Osteocyte (in vitro differentiated cells): ENCODE measurements around the gene PLK1. TPM values are rescaled to one million over a fixed set of nuclear protein-coding genes. Genes with fewer than 3 reads are reported as not detected.

Experiments
- DNase-seq: peaks from one replicate; pipeline ENCODE4 v3.0.0; 2021; ENCODE audit warnings: mixed read lengths; ENCODE audit not compliant: unreplicated experiment; ENCODE audit errors: extremely low spot score
- H3K27ac Mint-ChIP-seq: one replicate; pipeline ENCODE4 v1.8.0; 2021; ENCODE audit warnings: mild to moderate bottlenecking, mixed read lengths; ENCODE audit not compliant: unreplicated experiment
- H3K27me3 Mint-ChIP-seq: one replicate; pipeline ENCODE4 v1.8.0; 2021; ENCODE audit warnings: mixed read lengths; ENCODE audit not compliant: unreplicated experiment
- H3K36me3 Mint-ChIP-seq: one replicate; pipeline ENCODE4 v1.8.0; 2021; ENCODE audit warnings: mixed read lengths; ENCODE audit not compliant: unreplicated experiment
- H3K4me1 Mint-ChIP-seq: one replicate; pipeline ENCODE4 v1.8.0; 2021; ENCODE audit warnings: mixed read lengths; ENCODE audit not compliant: unreplicated experiment
- H3K4me3 Mint-ChIP-seq: one replicate; pipeline ENCODE4 v1.8.0; 2021; ENCODE audit warnings: mild to moderate bottlenecking, moderate library complexity, mixed read lengths; ENCODE audit not compliant: unreplicated experiment
- H3K9me3 Mint-ChIP-seq: one replicate; pipeline ENCODE4 v1.8.0; 2021; ENCODE audit warnings: mixed read lengths; ENCODE audit not compliant: unreplicated experiment
- CTCF ChIP-seq: fragments of 200-600 bp; sonication (generic); IDR thresholded peaks from 2 replicates; pipeline ENCODE4 v1.5.0; 2021; ENCODE audit warnings: antibody characterized with exemption, mild to moderate bottlenecking, moderate library complexity
- total RNA-seq: library from RNA; stranded (reverse); gene quantifications from 2 replicates; pipeline ENCODE4 v1.2.1, GENCODE V29; 2021

Gene PLK1
- total RNA-seq, 1 donor from 2014 or later, result 17.8 TPM

- H3K27me3 Mint-ChIP-seq, result peaks cover 28% of the 10 kb centered on the region
Observed at GRCh38 chr16:23709536-23709935, 30.8 kb downstream of the PLK1 start.

GRCh38 chr16:23710008-23710407 lies 31.3 kb downstream of the PLK1 start:
- Mint-ChIP-seq H3K4me3 (no peak overlapping the region), H3K9me3 (peaks cover 5% of the 10 kb centered on the region), H3K27me3 (peaks cover 33% of the 10 kb centered on the region), H3K36me3 (no peaks in the 10 kb centered on the region), H3K4me1 (no peaks in the 10 kb centered on the region), H3K27ac (no peak overlapping the region)
- no peak for DNase-seq
- TF ChIP-seq CTCF, result no peak

More at GRCh38 chr16:23709536-23709935, 30.8 kb downstream of the PLK1 start:
- H3K36me3 Mint-ChIP-seq, result no peaks in the 10 kb centered on the region
- peaks cover 5% of the 10 kb centered on the region for H3K9me3 Mint-ChIP-seq
- DNase-seq, result no peak
- TF ChIP-seq CTCF, result no peak
- no peak overlapping the region for H3K4me3 Mint-ChIP-seq
- H3K4me1 Mint-ChIP-seq, result no peaks in the 10 kb centered on the region
- H3K27ac Mint-ChIP-seq, result no peak overlapping the region

GRCh38 chr16:23710504-23710903 lies 31.8 kb downstream of the PLK1 start:
- H3K4me1 Mint-ChIP-seq, result no peaks in the 10 kb centered on the region
- H3K27me3 Mint-ChIP-seq, result peaks cover 33% of the 10 kb centered on the region
- TF ChIP-seq CTCF, result no peak
- H3K36me3 Mint-ChIP-seq, result no peaks in the 10 kb centered on the region
- H3K4me3 Mint-ChIP-seq, result no peak overlapping the region
- peaks cover 5% of the 10 kb centered on the region for H3K9me3 Mint-ChIP-seq
- no peak overlapping the region for H3K27ac Mint-ChIP-seq
- DNase-seq, result no peak

- no peaks in the 10 kb centered on the region for H3K4me1 Mint-ChIP-seq
- DNase-seq, result no peak
- no peak overlapping the region for H3K27ac Mint-ChIP-seq
- no peak overlapping the region for H3K4me3 Mint-ChIP-seq
- no peak for TF ChIP-seq CTCF
- H3K9me3 Mint-ChIP-seq, result peaks cover 5% of the 10 kb centered on the region
- no peaks in the 10 kb centered on the region for H3K36me3 Mint-ChIP-seq
- H3K27me3 Mint-ChIP-seq, result peaks cover 36% of the 10 kb centered on the region
Observed at GRCh38 chr16:23711785-23712184, 33.1 kb downstream of the PLK1 start.

GRCh38 chr16:23712976-23713375 lies 34.3 kb downstream of the PLK1 start, which contains the start of gene ERN2:
TSS of gene ERN2 (minus strand) at chr16:23713222. CDS start at chr16:23713187, 35 bp downstream.
- H3K4me3 Mint-ChIP-seq, result no peak within 1 kb of the TSS
- peaks cover 47% of the 10 kb centered on the region for H3K27me3 Mint-ChIP-seq
- H3K9me3 Mint-ChIP-seq, result peaks cover 5% of the 10 kb centered on the region
- no peak for DNase-seq
- TF ChIP-seq CTCF, result no peak
- H3K4me1 Mint-ChIP-seq, result no peaks in the 10 kb centered on the region
- no peak within 1 kb of the TSS for H3K27ac Mint-ChIP-seq
- H3K36me3 Mint-ChIP-seq, result no peaks in the 10 kb centered on the region
